Middle frontal gyrus (tissue), 1 donor: Measurements from ENCODE around the gene PRAMEF26.
"Not testable (repeated sequence)": the region's sequence is repeated elsewhere in the genome, so short reads cannot be mapped to it uniquely, and the experiment has no call there.

Experiments used
- DNase-seq: peaks from one replicate; pipeline ENCODE4 v3.0.0-alpha.2; 2015; ENCODE audit warnings: low spot score; ENCODE audit errors: extremely low spot score

PRAMEF26 gene

DNA sequence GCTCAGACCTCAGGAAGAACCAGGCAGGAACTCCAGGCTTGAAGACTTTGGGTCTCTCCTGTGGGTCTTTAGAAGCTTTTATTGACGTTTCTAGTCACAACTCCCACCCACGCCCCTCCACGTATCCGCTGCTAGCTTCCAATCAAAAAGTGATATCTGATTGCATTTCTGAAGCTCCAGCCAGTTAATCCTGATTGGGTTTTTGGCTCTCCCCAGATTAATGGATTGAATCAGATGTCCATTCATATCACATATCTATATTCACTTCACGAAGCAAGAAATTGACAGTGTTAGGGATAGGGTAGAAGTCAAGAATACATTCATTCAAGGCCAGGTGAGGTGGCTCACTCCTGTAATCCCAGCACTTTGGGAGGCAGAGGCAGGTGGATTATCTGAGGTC is at the start of gene PRAMEF26:
Gene PRAMEF26, minus strand, starts transcription at position 101 of the 400 bp plus-strand sequence. CDS start 2,914 bp downstream, outside the sequence.
- DNase-seq: not testable (repeated sequence)

- not testable (repeated sequence) for DNase-seq
Measured at GRCh38 chr1:13201309-13201708, 45.5 kb upstream of the PRAMEF26 start, which contains the start of gene PRAMEF13. Gene PRAMEF13, minus strand, starts transcription at chr1:13201409. Its CDS starts 1,820 bp downstream, at chr1:13199589.

DNA sequence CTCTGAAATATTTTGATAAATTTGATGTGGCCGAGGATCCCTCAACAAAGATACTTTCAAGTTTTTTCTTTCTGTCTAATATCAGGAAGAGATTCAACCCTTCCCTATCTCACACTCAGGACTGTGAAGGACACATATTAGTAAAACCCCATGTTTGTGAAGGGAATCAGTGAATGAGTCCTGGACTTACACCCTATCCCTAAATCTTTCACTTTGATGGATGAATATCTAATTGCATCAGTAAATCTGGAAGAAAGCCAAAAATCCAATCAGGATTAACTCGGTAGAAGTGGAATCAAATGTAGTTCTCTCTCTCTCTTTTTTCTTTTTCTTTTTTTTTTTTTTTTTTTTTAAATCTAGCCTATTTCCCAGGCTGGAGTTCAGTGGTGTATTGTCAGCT is 15.7 kb upstream of the PRAMEF26 start, which contains the start of gene PRAMEF9:
Gene PRAMEF9, plus strand, starts transcription at position 301 of the 400 bp plus-strand sequence. CDS start 3,433 bp downstream, outside the sequence.
- DNase-seq: not testable (repeated sequence)

GRCh38 chr1:13165531-13165930 is 9.7 kb upstream of the PRAMEF26 start, which contains the start of gene HNRNPCL4:
Gene HNRNPCL4, minus strand, starts transcription at chr1:13165631. Its CDS starts 164 bp downstream, at chr1:13165467.
- not testable (repeated sequence) for DNase-seq

GRCh38 chr1:13116754-13117153 is 39.1 kb downstream of the PRAMEF26 start, which contains the start of gene HNRNPCL2:
Gene HNRNPCL2, minus strand, starts transcription at chr1:13116854. Its CDS starts 454 bp downstream, at chr1:13116400.
- not testable (repeated sequence) for DNase-seq
